ENCODE results near the gene MTA3.
"Not testable (repeated sequence)": the region's sequence is repeated elsewhere in the genome, so short reads cannot be mapped to it uniquely, and the experiment has no call there.

The MTA3 gene

DNA sequence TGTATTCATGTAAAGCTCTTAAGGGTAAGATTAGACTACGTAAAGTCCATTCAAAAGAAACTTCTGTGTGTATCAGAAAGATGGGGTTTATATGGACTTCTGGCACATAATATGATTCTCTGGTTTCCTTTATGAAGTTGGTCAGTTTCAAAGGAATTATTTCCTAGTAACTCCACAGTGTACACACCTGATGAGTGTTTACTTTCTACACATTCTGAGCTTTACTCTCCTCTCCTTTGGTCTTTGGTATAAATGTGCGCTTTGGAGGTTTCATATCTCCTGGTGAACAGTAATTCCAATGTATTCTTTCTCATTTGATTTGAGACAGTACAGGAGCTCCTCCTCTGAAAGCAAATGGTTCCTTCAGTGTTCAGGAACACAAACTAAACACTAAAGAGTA is 107.4 kb downstream of the MTA3 start:
- DNase-seq, result no peak

DNA sequence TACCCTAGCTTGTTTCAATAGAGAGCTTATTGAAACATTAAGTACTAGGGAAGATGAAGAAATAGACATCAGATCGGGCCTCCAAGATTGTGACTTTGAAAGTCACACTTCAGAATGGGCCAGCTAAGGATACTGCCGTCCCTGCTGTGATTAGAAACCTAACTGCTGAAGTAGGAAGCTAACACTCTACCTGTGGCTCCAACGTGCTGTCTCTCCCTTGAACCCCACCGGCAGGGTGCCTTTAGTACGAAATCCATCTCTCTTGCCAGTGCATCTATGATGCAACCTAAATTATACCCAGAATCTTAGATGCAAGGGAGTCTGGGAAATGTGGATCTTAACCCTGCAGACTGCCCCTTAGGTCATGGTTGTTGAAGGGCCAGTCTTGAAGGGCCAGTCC is 116.9 kb downstream of the MTA3 start:
- no peak for DNase-seq

- no peak for DNase-seq
Observed at GRCh38 chr2:42693013-42693615, 124.7 kb downstream of the MTA3 start.

GRCh38 chr2:42693688-42694479 is 125.5 kb downstream of the MTA3 start:
- DNase-seq, result no peak

GRCh38 chr2:42696987-42697386 is 128.6 kb downstream of the MTA3 start:
- no peak for DNase-seq

- DNase-seq, result no peak
Observed at GRCh38 chr2:42698940-42699339, 130.5 kb downstream of the MTA3 start.

DNA sequence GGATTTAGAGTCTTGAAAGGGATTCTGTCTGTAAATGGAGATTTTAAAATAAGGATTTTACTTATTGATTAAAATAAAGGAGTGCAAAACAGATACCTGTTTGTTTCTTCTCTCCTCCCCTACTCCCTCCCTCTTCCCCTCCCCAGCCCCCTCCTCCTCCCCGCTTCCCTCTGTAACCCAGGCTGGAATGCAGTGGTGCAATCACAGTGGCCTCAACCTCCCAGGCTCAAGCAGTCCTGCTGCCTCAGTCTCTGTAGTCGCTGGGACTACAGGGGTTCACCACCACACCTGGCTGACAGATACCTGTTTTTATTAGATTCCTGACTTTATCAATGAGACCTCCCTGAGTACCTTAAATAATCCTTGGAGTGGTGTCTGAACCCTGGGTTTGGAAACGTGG is 138.4 kb downstream of the MTA3 start:
- DNase-seq, result no peak

GRCh38 chr2:42708179-42708578 is 139.7 kb downstream of the MTA3 start:
- no peak for DNase-seq

GRCh38 chr2:42711896-42712295 is 143.5 kb downstream of the MTA3 start:
- DNase-seq, result no peak

DNA sequence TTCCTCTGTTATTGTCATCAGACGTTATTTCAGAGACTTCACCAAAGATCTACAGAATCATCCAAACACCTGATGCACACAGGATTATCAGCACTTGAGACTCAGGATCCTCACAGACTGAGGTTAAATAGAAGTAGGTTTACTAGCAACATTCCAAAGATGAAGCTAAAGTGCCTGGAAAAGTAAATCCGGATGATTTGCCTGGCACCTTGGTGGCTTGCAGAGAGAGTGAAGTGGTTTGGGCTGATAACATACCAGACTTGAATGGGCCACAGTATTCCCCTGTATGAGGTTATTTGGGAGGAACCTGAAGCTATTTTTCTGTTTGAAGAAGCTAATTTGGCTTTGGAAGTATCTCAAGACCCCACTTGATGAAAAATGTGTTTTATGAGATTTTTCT is 144.5 kb downstream of the MTA3 start:
- DNase-seq, result no peak

GRCh38 chr2:42713920-42714319 is 145.5 kb downstream of the MTA3 start:
- DNase-seq, result no peak

DNA sequence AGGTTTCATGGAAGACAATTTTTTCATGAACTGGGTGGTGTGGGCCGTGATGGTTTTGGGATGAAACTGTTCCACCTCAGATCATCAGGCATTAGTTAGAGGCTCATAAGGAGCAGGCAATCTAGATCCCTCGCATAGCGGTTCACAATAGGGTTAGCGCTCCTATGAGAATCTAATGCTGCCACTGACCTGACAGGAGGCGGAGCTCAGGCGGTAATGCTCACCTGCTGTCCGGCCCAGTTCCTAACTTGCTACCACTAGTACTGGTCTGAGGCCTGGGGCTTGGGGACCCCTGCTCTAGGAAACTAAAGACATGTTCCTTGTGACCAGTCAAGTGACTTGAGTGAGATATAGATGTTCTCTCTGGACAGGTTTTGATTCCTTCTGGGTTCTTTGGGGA is 146.3 kb downstream of the MTA3 start:
- DNase-seq, result no peak

GRCh38 chr2:42721898-42722297 is 153.5 kb downstream of the MTA3 start:
- no peak for DNase-seq

DNA sequence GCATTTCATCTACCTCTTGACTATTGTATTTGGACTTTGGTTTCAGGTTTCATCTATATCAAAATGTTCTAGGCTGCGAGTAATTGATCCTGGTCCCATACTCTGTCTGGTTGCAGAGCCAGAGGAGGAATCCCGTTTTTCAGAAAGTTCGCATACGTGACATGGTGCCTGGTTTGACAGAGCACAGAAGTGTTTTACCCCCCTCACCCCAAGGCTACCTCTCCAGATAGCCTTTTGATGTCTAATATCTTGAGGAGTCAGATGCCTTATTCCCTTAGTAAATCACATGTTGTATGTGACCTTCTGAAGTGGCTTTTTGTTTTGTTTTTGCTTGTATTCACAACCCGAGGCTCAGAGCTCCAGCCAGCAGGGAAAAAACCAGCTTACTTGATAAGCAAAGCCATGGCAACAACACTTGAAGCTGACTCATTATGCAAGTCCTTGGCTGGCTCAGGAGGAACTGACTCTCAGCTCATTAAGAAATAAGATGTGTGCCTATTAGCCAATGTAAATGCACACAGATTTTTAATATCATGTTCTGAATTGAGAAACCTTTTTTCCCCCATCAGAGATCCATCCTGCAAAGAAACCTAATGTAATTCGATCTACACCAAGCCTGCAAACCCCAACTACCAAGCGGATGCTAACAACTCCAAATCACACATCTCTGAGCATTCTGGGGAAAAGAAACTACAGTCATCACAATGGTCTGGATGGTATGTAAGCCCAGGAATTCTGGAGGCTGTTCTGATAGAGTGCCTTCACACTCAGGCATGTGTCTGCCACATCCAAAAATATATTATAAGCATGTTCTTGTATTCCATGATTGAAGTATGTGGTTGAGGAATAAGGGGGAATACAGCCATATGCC is 154.1 kb downstream of the MTA3 start:
- DNase-seq, result no peak

DNA sequence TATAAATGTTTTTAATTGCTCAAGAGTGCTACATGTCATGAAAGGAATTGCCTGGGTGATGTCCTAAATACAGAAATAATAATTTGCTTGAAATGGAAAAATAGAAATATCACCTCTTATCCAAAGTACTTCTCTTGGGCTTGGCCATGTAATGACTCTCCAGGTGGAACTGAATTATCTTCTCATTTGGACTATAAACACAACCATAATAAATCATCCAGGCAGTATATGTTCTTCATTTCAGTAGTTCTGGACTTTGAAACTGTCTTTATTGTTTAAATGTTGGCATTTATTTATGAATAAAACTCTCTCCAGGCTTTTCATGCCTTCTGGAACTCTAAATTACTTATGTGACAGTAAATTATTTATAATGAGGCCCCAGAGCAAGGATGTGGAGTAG is 155.0 kb downstream of the MTA3 start:
- DNase-seq, result no peak

GRCh38 chr2:42724886-42725285 is 156.5 kb downstream of the MTA3 start:
- DNase-seq, result no peak

- DNase-seq, result no peak
Observed at GRCh38 chr2:42725657-42726056, 157.2 kb downstream of the MTA3 start.

DNA sequence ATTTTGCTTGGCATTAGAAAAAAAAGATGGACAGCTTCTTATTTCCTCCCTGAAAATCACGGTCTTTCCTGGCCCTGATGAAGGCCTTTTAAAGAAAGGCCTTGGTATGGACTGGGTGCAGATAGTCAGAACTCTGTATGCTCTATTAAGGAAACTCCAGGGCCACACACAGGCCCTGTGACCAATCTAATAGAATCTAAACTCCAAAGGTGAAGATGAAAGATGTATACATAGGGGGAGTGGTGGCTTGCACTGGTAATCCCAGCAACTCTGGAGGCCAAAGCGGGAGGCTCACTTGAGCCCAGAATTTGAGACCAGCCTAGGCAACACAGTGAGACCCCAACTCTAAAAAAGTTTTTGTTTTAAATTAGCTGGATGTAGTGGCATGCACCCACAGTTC is 158.2 kb downstream of the MTA3 start:
- DNase-seq, result no peak

- DNase-seq, result not testable (repeated sequence)
Observed at GRCh38 chr2:42731316-42731715, 162.9 kb downstream of the MTA3 start.

- no peak for DNase-seq
Observed at GRCh38 chr2:42733852-42734251, 165.4 kb downstream of the MTA3 start.

GRCh38 chr2:42736598-42737322 is 168.3 kb downstream of the MTA3 start:
- no peak for DNase-seq

- DNase-seq, result no peak
Observed at GRCh38 chr2:42741140-42741539, 172.7 kb downstream of the MTA3 start.
